Activated T-cell treated with anti-CD3 and anti-CD28 coated beads for 48 hours (primary cell): Measurements from ENCODE around the gene LOXHD1.

Source experiments
- DNase-seq: peaks from one replicate; pipeline ENCODE4 v3.0.0-alpha.2; 2020; ENCODE audit warnings: low read depth

Gene LOXHD1

DNA sequence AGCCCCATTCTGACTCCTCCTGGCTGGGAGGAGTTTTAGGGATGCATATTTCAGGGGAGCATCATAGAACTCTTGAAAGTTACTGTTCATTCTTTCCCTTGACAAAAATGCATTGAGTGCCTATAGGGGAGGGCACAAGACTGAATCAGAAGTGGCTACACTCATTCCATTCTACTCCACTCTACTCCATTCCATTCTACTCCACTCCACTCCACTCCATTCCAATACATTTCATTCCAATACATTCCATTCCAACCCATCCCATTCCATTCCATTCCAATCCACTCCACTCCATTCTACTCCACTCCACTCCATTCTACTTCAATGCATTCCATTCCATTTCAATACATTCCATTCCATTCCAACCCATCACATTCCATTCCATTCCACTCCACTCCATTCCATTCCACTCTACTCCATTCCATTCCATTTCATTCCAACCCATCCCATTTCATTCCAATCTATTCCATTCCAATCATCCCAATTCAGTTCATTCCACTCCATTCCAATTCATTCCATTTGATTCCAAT, 110.8 kb downstream of the LOXHD1 start:
- DNase-seq: no peak

DNA sequence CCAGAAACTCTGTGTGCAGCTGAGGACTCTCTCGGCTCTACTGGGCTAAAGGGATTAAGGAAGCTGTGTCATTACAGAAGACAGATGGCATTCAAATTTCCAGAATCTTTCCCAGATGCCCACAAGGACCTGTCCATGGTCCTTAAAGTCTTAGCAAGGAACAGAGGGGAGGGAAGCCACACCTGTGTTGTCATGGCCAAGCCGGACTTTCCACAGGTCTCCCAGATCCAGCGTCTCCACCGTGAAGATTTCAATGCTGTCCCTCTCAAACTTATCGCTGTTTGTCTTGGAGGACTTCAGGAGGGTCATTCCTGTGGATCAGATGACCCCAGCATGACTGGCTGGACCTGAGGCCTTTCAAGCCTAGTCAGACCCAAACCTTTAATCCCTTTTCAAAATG, 114.5 kb downstream of the LOXHD1 start:
- DNase-seq: no peak

DNA sequence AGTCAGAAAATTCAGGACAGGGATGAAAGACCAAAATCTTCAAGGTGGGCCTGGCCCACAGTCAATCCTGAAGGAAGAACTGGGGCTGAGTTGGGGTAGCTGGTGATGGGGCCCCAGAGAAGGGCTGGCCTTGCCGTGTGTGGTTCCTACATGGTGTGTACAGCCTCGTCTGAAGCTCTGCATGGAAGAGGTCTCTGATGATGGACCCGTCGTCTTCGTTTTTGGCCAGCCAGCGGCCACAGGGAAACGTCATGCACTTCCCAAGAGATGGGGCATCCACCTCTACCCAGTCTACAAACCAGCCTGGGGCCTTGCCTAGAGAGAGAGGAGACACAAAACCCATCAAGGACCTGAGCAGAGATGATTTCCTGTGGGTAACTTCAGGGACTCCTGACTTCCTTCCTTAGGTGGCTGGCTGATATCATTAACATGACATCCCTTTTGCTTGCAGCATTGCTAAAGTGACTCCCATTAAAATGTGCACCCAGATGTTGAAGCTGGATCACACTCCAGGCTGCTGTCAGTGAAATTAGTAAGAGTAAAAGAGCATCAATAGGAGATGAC, 115.3 kb downstream of the LOXHD1 start:
- no peak for DNase-seq

DNA sequence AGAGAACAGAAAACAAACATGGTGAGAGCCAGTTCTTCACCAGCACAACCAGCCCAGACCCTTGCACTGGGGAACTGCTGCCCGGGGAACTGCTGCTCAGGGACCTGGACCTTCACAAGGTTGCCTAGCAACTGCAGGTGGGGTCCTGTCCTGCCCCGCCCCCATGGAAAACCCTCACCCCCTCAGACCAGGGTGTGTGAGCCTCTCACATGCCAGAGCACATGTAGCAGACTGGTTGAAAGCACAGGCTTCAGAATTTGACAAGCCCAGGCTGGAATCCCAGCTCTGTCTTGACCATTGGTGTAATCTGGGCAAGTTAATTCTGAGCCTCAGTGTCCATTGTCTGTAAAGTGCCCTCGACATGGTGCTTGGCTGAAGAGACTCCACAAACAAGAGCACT, 118.6 kb downstream of the LOXHD1 start:
- DNase-seq: no peak

DNA sequence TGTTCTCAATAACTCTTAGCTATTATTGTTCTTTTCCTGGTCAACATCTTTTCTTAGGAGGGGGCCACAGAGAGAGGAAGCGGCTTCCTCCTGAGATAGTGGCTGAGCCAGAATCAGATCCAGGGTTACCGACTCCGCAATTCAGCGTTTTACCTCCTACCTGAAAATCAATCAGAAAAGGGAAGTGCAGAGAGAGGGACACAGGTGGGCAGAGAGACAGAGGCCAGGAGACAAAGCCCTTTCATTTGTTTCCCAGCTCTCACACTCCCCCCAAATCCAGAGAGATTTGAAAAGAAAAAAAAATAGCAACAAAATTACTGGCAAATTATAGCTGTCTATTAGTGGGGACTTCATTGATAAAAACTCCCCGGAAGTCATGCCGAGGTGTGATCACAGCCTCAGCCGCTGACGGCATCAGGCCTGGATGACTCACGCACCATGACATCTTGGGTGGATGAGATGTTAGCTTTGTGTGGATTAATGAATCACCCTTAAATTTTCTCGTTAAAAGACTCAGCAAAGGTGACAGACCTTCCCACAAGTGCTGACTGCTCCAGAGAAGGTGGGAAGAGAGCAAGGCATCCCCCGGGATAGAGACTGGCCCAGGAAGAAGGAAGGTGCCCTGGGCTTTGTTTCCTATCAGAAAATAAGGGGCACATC, 120.7 kb downstream of the LOXHD1 start:
- no peak for DNase-seq

DNA sequence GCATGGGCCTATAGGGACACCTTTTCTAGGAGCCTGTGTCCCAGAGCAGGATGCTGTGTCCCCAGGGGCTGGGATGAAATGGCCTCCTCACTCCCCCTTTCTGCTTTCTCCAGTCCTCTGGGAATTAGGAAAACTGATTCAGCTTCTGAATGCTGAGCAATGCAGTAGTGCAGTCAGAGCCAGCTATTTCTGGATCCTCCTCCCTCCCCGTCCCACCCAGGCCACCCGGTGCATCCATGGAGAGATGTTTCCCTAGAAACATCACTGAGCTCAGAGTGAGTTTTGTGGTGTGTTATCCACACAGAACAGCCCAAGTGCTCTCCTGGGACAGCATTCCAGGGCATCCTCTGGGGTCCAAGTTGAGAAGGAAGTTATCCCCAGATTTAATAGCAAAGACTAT, 125.5 kb downstream of the LOXHD1 start:
- no peak for DNase-seq

DNA sequence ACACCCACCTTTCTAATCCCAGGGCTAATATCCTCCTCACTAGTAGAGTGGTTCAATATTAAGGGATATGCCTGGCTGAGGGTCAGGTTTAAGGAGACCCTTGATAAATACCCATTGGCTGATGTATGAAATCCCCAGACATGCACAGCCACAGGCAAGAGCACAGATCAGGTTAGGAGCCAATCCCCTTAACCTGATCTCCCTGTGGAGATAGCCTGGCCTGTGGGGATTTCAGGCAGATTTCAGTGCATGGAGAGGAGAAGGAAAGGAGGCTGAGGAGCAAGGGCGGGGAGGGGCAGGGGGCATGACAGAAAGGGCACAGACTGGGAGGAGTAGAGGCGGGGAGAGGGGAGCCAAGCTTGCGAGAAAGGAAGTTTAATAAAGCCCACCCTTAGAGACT, 129.0 kb downstream of the LOXHD1 start:
- DNase-seq: no peak

DNA sequence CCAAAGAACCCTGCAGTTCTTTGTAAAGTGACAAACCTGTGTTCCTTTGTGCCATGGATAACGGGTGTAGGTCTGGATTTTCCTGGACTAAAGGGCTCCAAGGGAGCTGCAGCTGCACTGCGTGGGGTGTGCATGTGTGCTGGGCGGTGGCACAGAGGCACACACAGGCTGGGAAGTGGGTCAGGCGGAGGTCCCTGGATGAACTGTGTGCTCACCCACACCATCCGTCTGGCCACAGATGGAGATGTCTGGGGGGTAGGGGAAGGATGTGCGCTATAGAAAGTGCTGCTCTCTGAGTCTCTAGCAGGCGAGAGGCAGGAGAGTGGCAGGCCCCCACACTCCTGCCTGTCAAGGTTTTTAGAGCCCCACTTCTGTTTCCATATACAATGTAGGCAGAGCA, 137.2 kb downstream of the LOXHD1 start:
- DNase-seq: no peak

DNA sequence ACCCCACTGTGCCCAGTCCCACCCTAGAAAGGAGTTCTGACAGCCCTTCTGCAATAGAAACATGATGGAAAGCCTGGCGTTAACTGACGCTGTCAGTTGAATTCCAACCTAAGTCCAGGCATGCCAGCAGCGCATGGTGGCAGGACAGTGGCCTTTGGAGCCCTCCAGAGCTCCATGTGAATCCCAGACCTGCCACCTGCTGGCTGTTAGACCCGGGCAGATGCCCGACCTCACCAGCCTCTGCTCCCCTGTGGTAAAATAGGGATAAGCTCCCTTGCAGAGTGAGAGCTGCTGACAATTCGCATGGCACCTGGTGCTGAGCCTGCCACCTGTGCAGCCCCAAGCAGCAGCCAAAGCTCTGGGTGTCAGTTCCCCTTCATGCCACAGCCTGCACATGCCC, 138.6 kb downstream of the LOXHD1 start:
- DNase-seq: no peak

DNA sequence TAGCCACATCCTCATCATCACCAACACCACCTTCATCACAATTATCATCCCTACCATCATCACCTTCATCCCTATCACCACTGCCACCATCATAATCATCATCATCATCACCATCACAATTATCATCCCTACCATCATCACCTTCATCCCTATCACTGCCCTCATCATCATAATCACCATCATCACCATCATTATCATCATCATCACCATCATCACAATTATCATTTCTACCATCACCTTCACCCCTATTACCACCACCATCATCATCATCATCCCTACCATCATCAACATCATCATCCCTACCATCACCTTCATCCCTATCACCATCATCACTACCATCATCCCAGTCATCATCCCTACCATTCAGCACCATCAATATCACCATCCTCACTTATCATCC, 140.5 kb downstream of the LOXHD1 start:
- no peak for DNase-seq

DNA sequence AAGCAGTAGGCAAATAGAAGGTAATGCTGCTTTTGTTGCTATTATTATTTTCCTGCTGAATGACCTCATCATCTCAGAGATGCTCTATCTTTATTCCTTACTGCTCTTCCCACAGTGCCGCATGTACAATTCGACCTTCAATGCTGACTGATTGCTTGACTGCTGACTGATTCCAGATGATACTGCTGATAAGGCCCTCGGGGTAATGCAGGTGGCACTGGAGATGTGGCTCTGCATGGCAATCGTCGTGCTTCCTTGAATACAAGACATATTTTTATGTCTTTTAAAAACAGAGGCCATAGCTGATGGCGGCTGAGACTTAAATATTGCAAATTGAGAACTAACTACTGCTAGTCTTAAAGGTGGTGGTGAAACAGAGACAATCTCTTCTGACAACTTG, 146.6 kb downstream of the LOXHD1 start:
- DNase-seq: no peak

DNA sequence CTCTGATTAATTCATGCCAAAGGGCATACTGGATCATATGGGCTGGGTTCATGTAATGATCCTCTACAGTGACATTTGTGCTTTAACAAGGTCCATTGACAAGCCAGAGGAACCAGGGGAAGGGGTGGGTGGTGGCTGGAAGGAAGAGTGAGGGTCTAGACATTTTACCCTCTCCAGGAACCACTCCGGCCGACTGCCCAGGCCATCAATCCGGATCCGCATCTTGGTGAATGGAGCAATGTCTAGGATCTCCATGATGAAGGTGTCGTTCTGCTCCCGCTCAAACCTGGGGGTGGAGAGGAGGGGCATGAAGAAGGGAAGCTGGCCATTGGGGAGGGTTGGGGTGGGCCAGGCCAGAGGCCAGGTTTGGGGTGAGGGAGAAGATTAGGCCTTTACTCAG, 147.5 kb downstream of the LOXHD1 start:
- DNase-seq: no peak

DNA sequence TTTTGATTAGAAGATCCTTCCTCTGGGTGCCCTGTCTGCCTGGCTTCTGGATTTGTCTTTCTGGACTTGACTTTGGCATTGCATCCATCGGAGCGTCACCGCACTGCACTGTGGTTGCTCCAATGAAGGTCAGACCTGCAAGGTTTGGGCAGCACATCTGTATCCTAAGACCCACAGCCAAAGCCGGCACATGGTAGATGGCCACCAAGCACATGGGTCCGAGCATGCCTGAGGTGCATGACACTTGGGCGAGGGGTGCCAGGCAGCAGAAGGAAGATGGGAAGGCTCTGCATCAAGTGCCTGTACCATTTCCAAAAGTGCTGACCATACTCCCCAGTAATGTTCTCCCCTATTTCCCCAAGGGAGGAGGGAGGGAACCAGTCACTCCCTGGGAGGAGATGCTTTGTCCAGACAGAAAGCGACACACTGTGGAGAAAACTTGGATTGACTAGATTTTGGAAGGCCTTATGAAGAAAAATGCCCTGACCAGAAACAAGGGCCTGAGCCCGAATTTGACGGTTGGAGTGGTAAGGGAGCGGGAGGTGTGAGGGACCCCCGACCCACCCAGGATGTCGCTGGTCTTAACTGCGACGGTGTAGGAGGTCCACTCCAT, 149.9 kb downstream of the LOXHD1 start:
- DNase-seq: no peak

DNA sequence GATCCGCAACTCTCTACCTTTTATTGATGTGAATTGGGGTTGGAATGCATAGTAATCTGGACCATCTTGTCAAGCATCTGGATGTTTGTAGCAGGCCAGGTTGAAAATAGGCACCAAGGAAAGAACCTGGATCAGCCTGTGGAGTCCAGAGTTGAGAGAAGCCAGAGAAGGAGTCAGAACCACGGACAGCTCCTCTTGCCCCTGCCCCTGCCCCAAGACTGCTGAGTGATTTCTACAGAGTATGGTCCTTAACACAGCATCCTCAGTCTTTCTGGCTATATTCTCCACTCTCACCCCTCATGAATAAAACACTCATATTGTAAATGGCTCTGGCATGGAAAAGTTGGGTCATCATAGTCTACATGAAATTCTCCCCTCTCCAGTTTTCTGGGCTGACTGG, 154.6 kb downstream of the LOXHD1 start:
- DNase-seq: no peak

DNA sequence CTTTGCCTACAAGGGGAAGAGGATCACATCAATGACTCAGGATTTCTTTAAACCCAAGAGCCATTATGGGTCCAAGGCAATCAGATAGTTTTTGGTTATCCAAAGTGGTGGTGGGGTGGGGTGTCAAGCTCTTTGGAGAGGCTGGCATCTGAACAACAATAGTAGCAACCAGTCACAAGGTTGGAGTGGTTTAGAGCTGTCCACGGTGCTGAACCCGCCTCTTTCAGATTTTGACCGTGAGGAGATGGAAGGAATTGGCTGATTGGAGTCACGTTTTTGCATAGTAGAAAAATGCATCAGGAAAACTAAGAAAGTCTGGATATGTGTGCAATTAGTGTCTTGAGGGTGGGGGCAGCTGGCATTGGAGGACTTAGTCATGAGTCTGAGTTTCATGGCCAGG, 159.9 kb downstream of the LOXHD1 start:
- peak; percentile 11 for DNase-seq

DNA sequence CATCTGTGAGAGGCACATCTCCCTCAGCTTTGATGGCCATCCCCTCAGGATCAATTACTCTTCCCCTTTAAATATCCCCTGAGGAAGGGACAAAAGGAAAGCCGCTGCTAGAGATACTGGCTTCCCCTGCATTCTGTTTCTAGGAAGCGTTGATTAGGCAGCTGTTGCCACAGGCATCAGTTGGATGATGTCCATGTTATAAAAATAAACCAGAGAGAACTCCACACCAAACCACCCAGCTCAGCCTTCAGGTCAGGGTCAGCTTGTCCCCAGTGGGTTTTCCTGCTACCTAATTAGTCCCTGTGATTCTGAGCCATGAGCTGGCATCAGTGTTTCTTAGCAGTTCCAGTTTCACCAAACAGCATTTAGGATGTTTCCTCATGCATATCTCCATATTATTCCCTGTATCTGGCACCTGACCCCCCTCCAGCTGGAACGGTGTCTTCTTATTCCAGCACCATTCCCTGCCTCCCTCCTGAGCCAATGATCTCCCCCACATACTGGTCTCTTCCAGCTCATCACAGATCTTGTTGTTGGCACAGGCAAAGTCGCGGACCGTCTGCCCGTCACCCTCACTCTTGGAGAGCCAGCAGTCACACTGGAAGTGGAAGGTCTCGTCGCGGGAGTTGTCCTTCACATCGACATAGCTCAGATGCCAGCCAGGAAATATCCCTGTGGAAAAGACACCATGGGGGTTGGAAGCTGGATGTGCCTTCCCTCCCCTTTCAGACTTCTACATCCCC, 168.4 kb downstream of the LOXHD1 start:
- no peak for DNase-seq

DNA sequence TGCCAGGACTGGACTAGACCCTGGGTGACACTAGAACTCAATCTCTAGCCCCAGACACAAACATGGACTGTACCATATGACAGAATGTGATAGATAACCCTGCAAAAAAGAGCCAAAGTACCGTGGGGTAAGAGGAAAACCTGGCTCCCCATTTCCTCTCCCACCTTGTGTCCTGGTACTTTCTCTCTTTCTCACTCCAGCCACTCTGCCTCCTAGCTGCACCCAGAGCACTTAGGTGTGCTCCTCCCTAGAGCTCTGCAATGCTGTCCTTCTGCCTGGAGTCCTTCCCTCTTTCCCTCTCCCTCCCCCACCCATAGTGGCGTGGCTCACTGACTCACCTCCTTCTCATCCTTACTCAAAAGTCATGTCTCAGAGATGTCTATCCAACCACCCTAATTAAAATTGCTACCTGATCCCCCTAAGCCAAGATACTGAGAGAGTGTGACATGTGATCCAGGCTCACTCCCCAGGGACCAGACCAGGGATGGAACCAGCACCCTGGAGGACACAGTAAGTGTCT, 171.3 kb downstream of the LOXHD1 start:
- DNase-seq: no peak

DNA sequence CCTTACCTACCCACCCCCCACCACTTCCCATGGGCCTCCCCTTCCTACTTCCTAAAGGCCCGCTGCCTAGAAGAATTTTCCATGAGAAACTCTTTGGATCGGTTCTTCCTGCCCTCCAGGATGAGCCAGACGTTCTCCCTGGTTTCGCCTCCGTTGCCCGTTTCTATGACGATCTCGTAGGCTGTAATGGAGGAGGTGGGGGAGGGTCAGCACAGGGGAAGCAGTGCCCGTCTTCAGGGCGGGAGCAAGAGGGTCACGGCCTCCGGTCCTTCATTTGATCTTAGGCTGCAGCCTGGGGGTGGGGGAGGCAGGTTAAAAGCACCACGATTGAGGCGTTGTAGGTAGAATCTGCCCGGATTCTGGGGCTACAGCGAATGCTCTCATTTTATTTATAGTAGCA, 172.0 kb downstream of the LOXHD1 start:
- DNase-seq: no peak

DNA sequence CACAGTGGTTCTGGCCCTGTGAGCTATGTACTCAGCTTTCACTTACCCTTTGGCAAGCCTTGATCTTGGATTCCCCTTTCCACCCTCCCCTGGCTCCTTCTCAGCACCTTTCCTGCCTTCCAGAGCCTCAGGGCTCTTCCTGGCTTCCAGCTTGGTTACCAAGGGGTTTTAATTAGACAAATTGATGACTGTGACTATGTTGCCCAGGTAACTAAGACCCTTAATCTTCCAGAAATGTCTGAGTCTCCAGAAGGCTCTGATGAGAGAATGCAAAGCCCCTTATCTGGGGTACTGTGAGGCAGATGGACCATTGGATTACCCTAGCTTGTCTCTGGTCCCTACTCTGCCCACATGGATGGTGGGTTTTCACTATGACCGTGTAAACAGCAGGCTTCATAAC, 174.2 kb downstream of the LOXHD1 start:
- no peak for DNase-seq

DNA sequence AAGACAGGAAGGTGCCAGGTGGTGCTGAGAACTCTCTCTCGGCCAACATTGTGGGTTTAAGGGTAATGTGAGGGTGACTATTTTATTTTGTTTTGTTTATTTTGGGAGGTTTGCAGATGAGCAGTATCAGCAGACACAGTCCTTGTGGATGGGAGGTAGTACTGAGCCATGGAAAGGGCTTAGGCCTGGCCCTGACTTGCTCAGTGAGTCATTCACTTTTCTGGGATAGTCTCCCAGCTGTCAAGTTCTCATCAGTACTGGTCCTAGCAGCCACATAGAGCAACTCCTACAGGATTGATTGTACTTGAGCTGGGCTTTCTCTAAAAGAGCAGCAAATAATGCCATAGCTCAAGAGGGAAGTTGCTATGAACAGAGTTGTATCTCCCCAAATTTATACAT, 175.2 kb downstream of the LOXHD1 start:
- DNase-seq: no peak

DNA sequence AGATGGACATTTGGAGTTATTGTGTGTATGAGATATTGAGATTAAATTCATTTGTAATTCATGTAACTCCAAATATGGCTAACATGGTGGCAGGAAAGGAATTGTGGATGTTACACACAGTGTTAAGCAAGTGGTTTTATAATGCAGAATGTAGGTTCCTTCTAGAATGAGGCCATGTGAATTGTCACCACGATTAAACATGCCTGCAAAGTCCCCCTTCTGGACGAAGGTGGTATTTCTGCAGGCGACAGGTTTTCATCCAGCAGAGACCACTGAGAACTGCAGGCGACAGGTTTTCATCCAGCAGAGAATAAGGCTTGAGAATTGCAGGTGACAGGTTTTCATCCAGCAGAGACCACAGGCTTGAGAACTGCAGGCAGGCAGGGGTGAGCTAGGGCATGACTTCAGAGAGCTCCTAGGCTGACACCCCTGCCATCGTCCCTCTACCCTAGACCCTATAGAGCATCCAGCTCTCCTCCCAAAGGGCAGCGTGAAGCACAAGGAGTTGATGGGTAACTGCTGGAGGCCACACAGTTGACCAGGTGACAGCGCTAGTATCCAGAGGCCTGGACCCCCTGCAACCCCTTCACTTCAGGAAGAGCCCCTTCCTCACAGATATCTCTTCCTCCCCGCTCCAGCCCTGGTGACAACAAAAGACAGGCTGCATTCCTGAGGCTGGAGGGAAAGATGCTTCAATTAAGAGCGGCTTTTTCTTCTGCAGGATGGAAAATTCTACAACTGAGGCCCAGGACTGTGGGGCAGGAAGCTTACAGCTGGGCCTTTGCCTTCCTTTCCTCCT, 175.8 kb downstream of the LOXHD1 start:
- peak; percentile 36 for DNase-seq

DNA sequence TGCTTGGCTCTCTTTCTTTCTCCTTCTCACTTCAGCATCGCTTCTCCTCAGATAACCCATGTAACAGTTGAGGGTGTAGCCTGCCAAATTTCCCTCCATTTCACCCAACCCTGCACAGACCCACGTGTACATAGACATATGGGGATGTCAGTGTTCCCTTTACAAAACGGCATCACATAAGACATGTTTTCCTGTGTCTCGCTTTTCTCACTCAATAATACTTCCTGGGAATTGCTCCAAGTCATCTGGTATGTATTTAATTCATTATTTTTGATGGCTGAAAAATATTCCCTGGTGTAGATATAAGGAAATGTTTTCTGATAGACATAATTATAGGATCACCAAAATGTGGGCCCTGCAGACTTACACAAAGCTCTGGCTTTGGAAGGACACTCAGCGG, 176.8 kb downstream of the LOXHD1 start:
- no peak for DNase-seq
